Hepatocyte (in vitro differentiated cells): Measurements from ENCODE around the gene HEPN1. TPM values are rescaled to one million over a fixed set of nuclear protein-coding genes. Genes with fewer than 3 reads are reported as not detected.

Source experiments
- DNase-seq: peaks from one replicate; pipeline ENCODE4 v3.0.0-alpha.2; 2016; ENCODE audit warnings: low spot score
- H2AFZ ChIP-seq: fragments of 200-600 bp; sonication (generic); 2 replicates; pipeline ENCODE4 v1.6.0; 2016; ENCODE audit warnings: antibody characterized with exemption, mild to moderate bottlenecking
- H3K27ac ChIP-seq: fragments of 200-600 bp; sonication (generic); 2 replicates; pipeline ENCODE4 v1.5.1; 2016; ENCODE audit warnings: mild to moderate bottlenecking
- H3K27me3 ChIP-seq: fragments of 200-600 bp; sonication (generic); 2 replicates; pipeline ENCODE4 v1.6.1; 2016
- H3K36me3 ChIP-seq: fragments of 200-600 bp; sonication (generic); replicated peaks from 2 replicates; pipeline ENCODE4 v1.5.1; 2016; ENCODE audit warnings: low read depth; ENCODE audit not compliant: insufficient read depth
- H3K4me1 ChIP-seq: fragments of 200-600 bp; sonication (generic); 2 replicates; pipeline ENCODE4 v1.5.1; 2016; ENCODE audit warnings: mild to moderate bottlenecking, moderate library complexity; ENCODE audit not compliant: insufficient read depth
- H3K4me2 ChIP-seq: fragments of 200-600 bp; sonication (generic); 2 replicates; pipeline ENCODE4 v1.6.0; 2016
- H3K4me3 ChIP-seq: fragments of 200-600 bp; sonication (generic); 2 replicates; pipeline ENCODE4 v1.5.1; 2016; ENCODE audit warnings: mild to moderate bottlenecking
- H3K79me2 ChIP-seq: fragments of 200-600 bp; sonication (generic); 2 replicates; pipeline ENCODE4 v1.6.0; 2017; ENCODE audit warnings: mild to moderate bottlenecking
- H3K9me2 ChIP-seq: fragments of 200-600 bp; sonication (generic); replicated peaks from 2 replicates; pipeline ENCODE4 v1.6.0; 2017; ENCODE audit warnings: mild to moderate bottlenecking; ENCODE audit not compliant: insufficient read depth
- H3K9me3 ChIP-seq: fragments of 200-600 bp; sonication (generic); 2 replicates; pipeline ENCODE4 v1.5.1; 2016; ENCODE audit warnings: low read depth, mild to moderate bottlenecking
- H4K20me1 ChIP-seq: fragments of 200-600 bp; sonication (generic); 2 replicates; pipeline ENCODE4 v1.6.0; 2016; ENCODE audit warnings: mild to moderate bottlenecking; ENCODE audit not compliant: insufficient read depth, poor library complexity, severe bottlenecking
- CTCF ChIP-seq: fragments of 200-600 bp; sonication (generic); IDR thresholded peaks from 2 replicates; pipeline ENCODE4 v1.5.1; 2016; ENCODE audit warnings: antibody characterized with exemption, mild to moderate bottlenecking; ENCODE audit not compliant: poor library complexity
- EZH2 ChIP-seq: fragments of 200-600 bp; sonication (generic); IDR thresholded peaks from 2 replicates; pipeline ENCODE4 v1.6.1; 2016; ENCODE audit warnings: antibody characterized with exemption, mild to moderate bottlenecking, borderline replicate concordance
- EZH2phosphoT487 ChIP-seq: fragments of 200-600 bp; sonication (generic); IDR thresholded peaks from one replicate; pipeline ENCODE4 v1.6.1; 2018; ENCODE audit warnings: antibody characterized with exemption, mild to moderate bottlenecking, low read depth, moderate library complexity; ENCODE audit not compliant: unreplicated experiment, severe bottlenecking
- WGBS: methylation state at CpG from one replicate; pipeline ENCODE4 v1.1.6; 2016; ENCODE audit warnings: low lambda C conversion rate; ENCODE audit errors: missing lambda C conversion rate; 5-methylcytosine and 5-hydroxymethylcytosine counted together
- polyA plus RNA-seq: library from polyadenylated mRNA; unstranded; fragments of >200 nt; fragmentation: Nextera tagmentation; extraction: Ambion mirVana; gene quantifications from 2 replicates; pipeline ENCODE4 v1.2.1, GENCODE V29; 2016
- total RNA-seq: library from RNA; depleted of rRNA; stranded (reverse); fragments of >200 nt; gene quantifications from 2 replicates; pipeline ENCODE4 v1.2.3, GENCODE V29; 2014

The HEPN1 gene
- total and polyA plus RNA-seq, 2 experiments from 2014 or later: not detected

GRCh38 chr11:124872280-124872679 is 46.8 kb upstream of the HEPN1 start:
- 78% methylated on average over 8 of the region's 8 CpGs for WGBS
- Histone ChIP-seq H3K4me3 (no peak overlapping the region), H3K9me2 (no peaks in the 10 kb centered on the region), H3K4me2 (no peak overlapping the region), H3K79me2 (no peaks in the 10 kb centered on the region), H3K4me1 (no peaks in the 10 kb centered on the region), H2AFZ (no peak overlapping the region), H3K9me3 (no peaks in the 10 kb centered on the region), H3K27ac (no peak overlapping the region), H3K36me3 (no peaks in the 10 kb centered on the region), H3K27me3 (peaks cover 75% of the 10 kb centered on the region), H4K20me1 (no peaks in the 10 kb centered on the region)
- TF ChIP-seq EZH2 (no peak), EZH2phosphoT487 (no peak), CTCF (no peak)
- DNase-seq: no peak

- H3K36me3 ChIP-seq: no peaks in the 10 kb centered on the region
- no peak overlapping the region for H2AFZ ChIP-seq
- H3K4me3 ChIP-seq: no peak overlapping the region
- H3K9me3 ChIP-seq: no peaks in the 10 kb centered on the region
- H3K4me2 ChIP-seq: no peak overlapping the region
- H3K27me3 ChIP-seq: peaks cover 71% of the 10 kb centered on the region
- no peak for DNase-seq
- 38% methylated on average over 9 of the region's 9 CpGs for WGBS
- no peaks in the 10 kb centered on the region for H4K20me1 ChIP-seq
- no peaks in the 10 kb centered on the region for H3K4me1 ChIP-seq
- TF ChIP-seq CTCF: no peak
- no peak for TF ChIP-seq EZH2
- no peak for TF ChIP-seq EZH2phosphoT487
- H3K27ac ChIP-seq: no peak overlapping the region
- no peaks in the 10 kb centered on the region for H3K9me2 ChIP-seq
- H3K79me2 ChIP-seq: no peaks in the 10 kb centered on the region
Measured at GRCh38 chr11:124872741-124873140, 46.3 kb upstream of the HEPN1 start.

GRCh38 chr11:124873951-124874350 is 45.1 kb upstream of the HEPN1 start:
- DNase-seq: no peak
- Histone ChIP-seq H3K4me3 (no peak overlapping the region), H3K79me2 (no peaks in the 10 kb centered on the region), H3K27me3 (peaks cover 58% of the 10 kb centered on the region), H3K4me2 (no peak overlapping the region), H4K20me1 (no peaks in the 10 kb centered on the region), H3K36me3 (no peaks in the 10 kb centered on the region), H3K9me3 (no peaks in the 10 kb centered on the region), H3K27ac (no peak overlapping the region), H3K4me1 (no peaks in the 10 kb centered on the region), H2AFZ (no peak overlapping the region), H3K9me2 (no peaks in the 10 kb centered on the region)
- WGBS: 84% methylated on average over 8 of the region's 8 CpGs
- no peak for TF ChIP-seq CTCF
- no peak for TF ChIP-seq EZH2phosphoT487
- no peak for TF ChIP-seq EZH2
